WTC11 (cell line): Measurements from ENCODE around the gene CACNA2D3. TPM values are rescaled to one million over a fixed set of nuclear protein-coding genes. Genes with fewer than 3 reads are reported as not detected.

ENCODE experiments used
- ATAC-seq: fragments of 200-7000 bp; cut with Tn5 transposase; 2 replicates; pipeline ENCODE4 v1.10.0; 2021; ENCODE audit warnings: mild to moderate bottlenecking, moderate library complexity
- CTCF ChIA-PET: fragments of 300-600 bp; sonication (Branson Sonifier 250); formaldehyde crosslinking; loops from one replicate; lab custom pipeline; 2021; ENCODE audit warnings: antibody characterized with exemption; lab: Charles Lee
- POLR2A ChIA-PET: fragments of 350-600 bp; sonication (Branson Sonifier 250); formaldehyde crosslinking; loops from one replicate; lab custom pipeline; 2021; ENCODE audit warnings: antibody characterized with exemption; lab: Charles Lee
- DNase-seq: peaks from one replicate; pipeline ENCODE4 v3.0.0; 2021; ENCODE audit warnings: low spot score
- H3K27ac Mint-ChIP-seq: 2 replicates; pipeline ENCODE4 v1.8.0; 2021; ENCODE audit warnings: mixed read lengths
- H3K27me3 Mint-ChIP-seq: 2 replicates; pipeline ENCODE4 v1.8.0; 2021; ENCODE audit warnings: low read depth, mild to moderate bottlenecking, moderate library complexity, mixed read lengths
- H3K36me3 Mint-ChIP-seq: 2 replicates; pipeline ENCODE4 v1.8.0; 2021; ENCODE audit warnings: mixed read lengths
- H3K4me1 Mint-ChIP-seq: 2 replicates; pipeline ENCODE4 v1.8.0; 2022; ENCODE audit warnings: mixed read lengths
- H3K4me3 Mint-ChIP-seq: 2 replicates; pipeline ENCODE4 v1.8.0; 2021; ENCODE audit warnings: mild to moderate bottlenecking, moderate library complexity, mixed read lengths
- H3K9me3 Mint-ChIP-seq: 2 replicates; pipeline ENCODE4 v1.8.0; 2021; ENCODE audit warnings: mixed read lengths
- AFF4 ChIP-seq: sonication (generic); formaldehyde crosslinking; IDR thresholded peaks from 2 replicates; pipeline ENCODE4 v1.8.1; 2023; ENCODE audit warnings: mild to moderate bottlenecking, missing genetic modification reagents, borderline replicate concordance
- FOXJ3 ChIP-seq: sonication (generic); formaldehyde crosslinking; IDR thresholded peaks from 2 replicates; pipeline ENCODE4 v1.9.0; 2021; ENCODE audit warnings: missing genetic modification reagents, mild to moderate bottlenecking, borderline replicate concordance
- FOXK1 ChIP-seq: sonication (generic); formaldehyde crosslinking; IDR thresholded peaks from 2 replicates; pipeline ENCODE4 v1.8.0; 2022; ENCODE audit warnings: mild to moderate bottlenecking, moderate library complexity, missing genetic modification reagents
- GRHL2 ChIP-seq: fragments of 250-450 bp; sonication (Bioruptor Pico); IDR thresholded peaks from 2 replicates; pipeline ENCODE4 v1.8.0; 2022; ENCODE audit warnings: mild to moderate bottlenecking, moderate library complexity; ENCODE audit not compliant: insufficient replicate concordance, severe bottlenecking
- KAT7 ChIP-seq: sonication (generic); formaldehyde crosslinking; IDR thresholded peaks from 2 replicates; pipeline ENCODE4 v1.8.1; 2023; ENCODE audit warnings: missing genetic modification reagents, mild to moderate bottlenecking, borderline replicate concordance
- MXD4 ChIP-seq: fragments of 250-450 bp; sonication (Bioruptor Pico); IDR thresholded peaks from 2 replicates; pipeline ENCODE4 v1.8.0; 2021; ENCODE audit warnings: mild to moderate bottlenecking, moderate library complexity, borderline replicate concordance
- SOX15 ChIP-seq: fragments of 250-450 bp; sonication (Bioruptor Pico); IDR thresholded peaks from 2 replicates; pipeline ENCODE4 v1.9.0; 2021; ENCODE audit warnings: mild to moderate bottlenecking
- SP1 ChIP-seq: sonication (generic); formaldehyde crosslinking; conservative IDR thresholded peaks from 2 replicates; pipeline ENCODE4 v1.8.1; 2022; ENCODE audit warnings: missing genetic modification reagents
- TEAD1 ChIP-seq: sonication (generic); formaldehyde crosslinking; IDR thresholded peaks from 2 replicates; pipeline ENCODE4 v1.8.0; 2022; ENCODE audit warnings: mild to moderate bottlenecking, missing genetic modification reagents
- total RNA-seq: library from RNA; stranded (reverse); gene quantifications from 3 replicates; pipeline ENCODE4 v1.2.3, GENCODE V29; 2021
- TF ChIP-seq, protein P1 (sequence below): fragments of 250-450 bp; sonication (Bioruptor Pico); IDR thresholded peaks from 2 replicates; pipeline ENCODE4 v1.9.0; 2021; ENCODE audit warnings: mild to moderate bottlenecking
- TF ChIP-seq, protein P2 (sequence below): sonication (generic); formaldehyde crosslinking; conservative IDR thresholded peaks from 2 replicates; pipeline ENCODE4 v1.8.1; 2022; ENCODE audit warnings: mild to moderate bottlenecking, missing genetic modification reagents
- TF ChIP-seq, protein P3 (sequence below): fragments of 250-450 bp; sonication (Bioruptor Pico); IDR thresholded peaks from 2 replicates; pipeline ENCODE4 v1.8.0; 2021; ENCODE audit warnings: mild to moderate bottlenecking
- TF ChIP-seq, protein P4 (sequence below): fragments of 200-600 bp; IDR thresholded peaks from 2 replicates; pipeline ENCODE4 v1.8.0; 2022; ENCODE audit warnings: antibody characterized with exemption

The CACNA2D3 gene
- total RNA-seq, 1 experiment from 2014 or later, result 5.0 TPM

DNA sequence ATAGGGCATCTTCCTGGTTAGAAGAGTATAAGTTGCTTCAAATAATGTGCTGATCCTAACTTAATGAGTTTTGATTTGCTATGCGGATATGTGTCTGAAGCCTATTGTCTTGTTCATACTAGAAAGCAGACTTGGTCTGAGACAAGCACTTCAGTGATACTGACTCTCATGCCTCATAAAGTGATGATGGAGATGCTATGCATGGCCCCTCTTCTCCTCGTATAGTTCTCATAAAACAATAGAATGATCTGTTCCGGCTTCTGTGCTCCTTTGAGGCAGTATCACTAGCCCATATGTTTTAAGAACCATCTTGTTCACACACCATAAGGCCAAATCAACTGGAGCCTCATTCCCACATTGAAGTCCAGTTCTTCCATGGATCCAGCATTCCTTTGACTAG, 583.4 kb downstream of the CACNA2D3 start:
- no peaks in the 10 kb centered on the region; the same call in none of the 2 replicates for H3K36me3 Mint-ChIP-seq
- CTCF ChIA-PET, result no interaction called here

More for the DNA sequence above, 583.4 kb downstream of the CACNA2D3 start:
- H3K27ac Mint-ChIP-seq, result no peak overlapping the region
- DNase-seq, result no peak
- TF ChIP-seq KAT7 (no peak), AFF4 (no peak), GRHL2 (CRISPR knock-in tag) (no peak), SOX15 (CRISPR knock-in tag) (no peak), FOXJ3 (no peak), TEAD1 (no peak), MXD4 (CRISPR knock-in tag) (no peak), FOXK1 (no peak), SP1 (CRISPR knock-in tag) (no peak)
- TF ChIP-seq, protein P1, sequence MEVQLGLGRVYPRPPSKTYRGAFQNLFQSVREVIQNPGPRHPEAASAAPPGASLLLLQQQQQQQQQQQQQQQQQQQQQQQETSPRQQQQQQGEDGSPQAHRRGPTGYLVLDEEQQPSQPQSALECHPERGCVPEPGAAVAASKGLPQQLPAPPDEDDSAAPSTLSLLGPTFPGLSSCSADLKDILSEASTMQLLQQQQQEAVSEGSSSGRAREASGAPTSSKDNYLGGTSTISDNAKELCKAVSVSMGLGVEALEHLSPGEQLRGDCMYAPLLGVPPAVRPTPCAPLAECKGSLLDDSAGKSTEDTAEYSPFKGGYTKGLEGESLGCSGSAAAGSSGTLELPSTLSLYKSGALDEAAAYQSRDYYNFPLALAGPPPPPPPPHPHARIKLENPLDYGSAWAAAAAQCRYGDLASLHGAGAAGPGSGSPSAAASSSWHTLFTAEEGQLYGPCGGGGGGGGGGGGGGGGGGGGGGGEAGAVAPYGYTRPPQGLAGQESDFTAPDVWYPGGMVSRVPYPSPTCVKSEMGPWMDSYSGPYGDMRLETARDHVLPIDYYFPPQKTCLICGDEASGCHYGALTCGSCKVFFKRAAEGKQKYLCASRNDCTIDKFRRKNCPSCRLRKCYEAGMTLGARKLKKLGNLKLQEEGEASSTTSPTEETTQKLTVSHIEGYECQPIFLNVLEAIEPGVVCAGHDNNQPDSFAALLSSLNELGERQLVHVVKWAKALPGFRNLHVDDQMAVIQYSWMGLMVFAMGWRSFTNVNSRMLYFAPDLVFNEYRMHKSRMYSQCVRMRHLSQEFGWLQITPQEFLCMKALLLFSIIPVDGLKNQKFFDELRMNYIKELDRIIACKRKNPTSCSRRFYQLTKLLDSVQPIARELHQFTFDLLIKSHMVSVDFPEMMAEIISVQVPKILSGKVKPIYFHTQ (CRISPR knock-in tag), result no peak
- TF ChIP-seq, protein P2, sequence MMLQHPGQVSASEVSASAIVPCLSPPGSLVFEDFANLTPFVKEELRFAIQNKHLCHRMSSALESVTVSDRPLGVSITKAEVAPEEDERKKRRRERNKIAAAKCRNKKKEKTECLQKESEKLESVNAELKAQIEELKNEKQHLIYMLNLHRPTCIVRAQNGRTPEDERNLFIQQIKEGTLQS (CRISPR knock-in tag), result no peak
- TF ChIP-seq, protein P3, sequence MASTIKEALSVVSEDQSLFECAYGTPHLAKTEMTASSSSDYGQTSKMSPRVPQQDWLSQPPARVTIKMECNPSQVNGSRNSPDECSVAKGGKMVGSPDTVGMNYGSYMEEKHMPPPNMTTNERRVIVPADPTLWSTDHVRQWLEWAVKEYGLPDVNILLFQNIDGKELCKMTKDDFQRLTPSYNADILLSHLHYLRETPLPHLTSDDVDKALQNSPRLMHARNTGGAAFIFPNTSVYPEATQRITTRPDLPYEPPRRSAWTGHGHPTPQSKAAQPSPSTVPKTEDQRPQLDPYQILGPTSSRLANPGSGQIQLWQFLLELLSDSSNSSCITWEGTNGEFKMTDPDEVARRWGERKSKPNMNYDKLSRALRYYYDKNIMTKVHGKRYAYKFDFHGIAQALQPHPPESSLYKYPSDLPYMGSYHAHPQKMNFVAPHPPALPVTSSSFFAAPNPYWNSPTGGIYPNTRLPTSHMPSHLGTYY (CRISPR knock-in tag), result no peak
- TF ChIP-seq, protein P4, sequence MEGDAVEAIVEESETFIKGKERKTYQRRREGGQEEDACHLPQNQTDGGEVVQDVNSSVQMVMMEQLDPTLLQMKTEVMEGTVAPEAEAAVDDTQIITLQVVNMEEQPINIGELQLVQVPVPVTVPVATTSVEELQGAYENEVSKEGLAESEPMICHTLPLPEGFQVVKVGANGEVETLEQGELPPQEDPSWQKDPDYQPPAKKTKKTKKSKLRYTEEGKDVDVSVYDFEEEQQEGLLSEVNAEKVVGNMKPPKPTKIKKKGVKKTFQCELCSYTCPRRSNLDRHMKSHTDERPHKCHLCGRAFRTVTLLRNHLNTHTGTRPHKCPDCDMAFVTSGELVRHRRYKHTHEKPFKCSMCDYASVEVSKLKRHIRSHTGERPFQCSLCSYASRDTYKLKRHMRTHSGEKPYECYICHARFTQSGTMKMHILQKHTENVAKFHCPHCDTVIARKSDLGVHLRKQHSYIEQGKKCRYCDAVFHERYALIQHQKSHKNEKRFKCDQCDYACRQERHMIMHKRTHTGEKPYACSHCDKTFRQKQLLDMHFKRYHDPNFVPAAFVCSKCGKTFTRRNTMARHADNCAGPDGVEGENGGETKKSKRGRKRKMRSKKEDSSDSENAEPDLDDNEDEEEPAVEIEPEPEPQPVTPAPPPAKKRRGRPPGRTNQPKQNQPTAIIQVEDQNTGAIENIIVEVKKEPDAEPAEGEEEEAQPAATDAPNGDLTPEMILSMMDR, result no peak
- TF ChIP-seq, all 79 proteins: peak for 0
- no peaks in the 10 kb centered on the region; the same call in 1 of the 2 replicates for H3K9me3 Mint-ChIP-seq
- H3K4me3 Mint-ChIP-seq, result no peak overlapping the region
- POLR2A ChIA-PET, result no interaction called here
- ATAC-seq, result no peak
- H3K4me1 Mint-ChIP-seq, result peaks cover 69% of the 10 kb centered on the region
- no peaks in the 10 kb centered on the region; the same call in 1 of the 2 replicates for H3K27me3 Mint-ChIP-seq
